ENCODE data around the gene MTMR6.

GRCh38 chr13:25225970-25226369 is 61.3 kb downstream of the MTMR6 start:
- TF ChIP-seq CTCF (optimal IDR thresholded peaks at IDR 0.05 in 1 of 3, IDR thresholded peaks at IDR 0.05 in 1 of 3, conservative IDR thresholded peaks at IDR 0.05 in 1 of 3; ENCODE audit: extremely low read depth in 1 of 3, insufficient read depth in 2 of 3, low read length in 3 of 3): no peak
- no peak for TF ChIP-seq EZH2 (IDR thresholded peaks at IDR 0.05; ENCODE audit: low read length)
